Type B pancreatic cell (in vitro differentiated cells): ENCODE data around the gene DCP2. TPM values are rescaled to one million over a fixed set of nuclear protein-coding genes. Genes with fewer than 3 reads are reported as not detected.

Source experiments
- DNase-seq: peaks from one replicate; pipeline ENCODE4 v3.0.0; 2021; ENCODE audit warnings: mixed read lengths; ENCODE audit not compliant: unreplicated experiment; ENCODE audit errors: extremely low spot score
- H3K27ac Mint-ChIP-seq: 2 replicates; pipeline ENCODE4 v1.8.0; 2021; ENCODE audit warnings: mild to moderate bottlenecking, mixed read lengths
- H3K27me3 Mint-ChIP-seq: 2 replicates; pipeline ENCODE4 v1.8.0; 2021; ENCODE audit warnings: mixed read lengths
- H3K36me3 Mint-ChIP-seq: 2 replicates; pipeline ENCODE4 v1.8.0; 2021; ENCODE audit warnings: mixed read lengths
- H3K4me1 Mint-ChIP-seq: one replicate; pipeline ENCODE4 v1.8.0; 2021; ENCODE audit warnings: mixed read lengths; ENCODE audit not compliant: unreplicated experiment
- H3K4me3 Mint-ChIP-seq: 2 replicates; pipeline ENCODE4 v1.8.0; 2021; ENCODE audit warnings: mild to moderate bottlenecking, mixed read lengths
- H3K9me3 Mint-ChIP-seq: 2 replicates; pipeline ENCODE4 v1.8.0; 2021; ENCODE audit warnings: mixed read lengths
- total RNA-seq: library from RNA; stranded (reverse); gene quantifications from 2 replicates; pipeline ENCODE4 v1.2.1, GENCODE V29; 2021; ENCODE audit warnings: low replicate concordance
- TF ChIP-seq, protein P1 (sequence below): fragments of 200-600 bp; sonication (generic); conservative IDR thresholded peaks from 2 replicates; pipeline ENCODE4 v1.5.0; 2021; ENCODE audit warnings: antibody characterized with exemption, mild to moderate bottlenecking

The DCP2 gene
- total RNA-seq, 1 donor from 2014 or later = 90.3 TPM

- Mint-ChIP-seq H3K27me3 (no peaks in the 10 kb centered on the region), H3K36me3 (peaks cover 13% of the 10 kb centered on the region), H3K27ac (peak overlapping the region; percentile 95), H3K4me1 (peaks cover 30% of the 10 kb centered on the region), H3K9me3 (no peaks in the 10 kb centered on the region), H3K4me3 (peak overlapping the region; percentile 98)
- TF ChIP-seq, protein P1, sequence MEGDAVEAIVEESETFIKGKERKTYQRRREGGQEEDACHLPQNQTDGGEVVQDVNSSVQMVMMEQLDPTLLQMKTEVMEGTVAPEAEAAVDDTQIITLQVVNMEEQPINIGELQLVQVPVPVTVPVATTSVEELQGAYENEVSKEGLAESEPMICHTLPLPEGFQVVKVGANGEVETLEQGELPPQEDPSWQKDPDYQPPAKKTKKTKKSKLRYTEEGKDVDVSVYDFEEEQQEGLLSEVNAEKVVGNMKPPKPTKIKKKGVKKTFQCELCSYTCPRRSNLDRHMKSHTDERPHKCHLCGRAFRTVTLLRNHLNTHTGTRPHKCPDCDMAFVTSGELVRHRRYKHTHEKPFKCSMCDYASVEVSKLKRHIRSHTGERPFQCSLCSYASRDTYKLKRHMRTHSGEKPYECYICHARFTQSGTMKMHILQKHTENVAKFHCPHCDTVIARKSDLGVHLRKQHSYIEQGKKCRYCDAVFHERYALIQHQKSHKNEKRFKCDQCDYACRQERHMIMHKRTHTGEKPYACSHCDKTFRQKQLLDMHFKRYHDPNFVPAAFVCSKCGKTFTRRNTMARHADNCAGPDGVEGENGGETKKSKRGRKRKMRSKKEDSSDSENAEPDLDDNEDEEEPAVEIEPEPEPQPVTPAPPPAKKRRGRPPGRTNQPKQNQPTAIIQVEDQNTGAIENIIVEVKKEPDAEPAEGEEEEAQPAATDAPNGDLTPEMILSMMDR = no peak
- DNase-seq = no peak
Observed at GRCh38 chr5:112977440-112977861, 853 bp downstream of the DCP2 start.

GRCh38 chr5:112978836-112979235 lies 2.2 kb downstream of the DCP2 start:
- TF ChIP-seq, protein P1 = no peak
- H3K27me3 Mint-ChIP-seq = no peaks in the 10 kb centered on the region
- DNase-seq = no peak
- peaks cover 13% of the 10 kb centered on the region for H3K36me3 Mint-ChIP-seq
- no peaks in the 10 kb centered on the region for H3K9me3 Mint-ChIP-seq
- H3K27ac Mint-ChIP-seq = no peak overlapping the region
- peak overlapping the region; percentile 98 for H3K4me3 Mint-ChIP-seq
- peaks cover 35% of the 10 kb centered on the region for H3K4me1 Mint-ChIP-seq

- Mint-ChIP-seq H3K4me3 (peak overlapping the region; percentile 70), H3K36me3 (peaks cover 13% of the 10 kb centered on the region), H3K27me3 (no peaks in the 10 kb centered on the region), H3K27ac (peak overlapping the region; percentile 1), H3K4me1 (peaks cover 39% of the 10 kb centered on the region), H3K9me3 (no peaks in the 10 kb centered on the region)
- DNase-seq = no peak
- TF ChIP-seq, protein P1 = no peak
Observed at GRCh38 chr5:112979723-112980122, 3.1 kb downstream of the DCP2 start.

DNA sequence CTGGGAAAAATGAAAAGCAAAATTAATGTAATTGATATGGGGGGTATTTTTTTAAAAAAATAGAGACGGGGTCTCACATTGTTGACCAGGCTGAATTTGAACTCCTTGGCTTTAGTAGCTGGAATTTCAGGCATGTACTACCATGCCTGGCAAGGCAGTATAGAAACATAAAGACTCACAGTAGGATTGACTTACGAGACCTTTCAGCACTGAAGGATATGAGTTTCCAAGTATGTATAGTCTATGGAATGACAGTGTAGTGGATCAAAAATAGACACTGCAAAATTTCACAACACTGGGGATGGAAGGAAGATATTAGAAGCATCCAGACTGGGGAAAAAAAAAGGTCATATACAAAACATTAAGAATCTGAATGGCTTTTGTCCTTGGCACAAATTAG lies 6.8 kb downstream of the DCP2 start:
- peaks cover 16% of the 10 kb centered on the region for H3K36me3 Mint-ChIP-seq
- H3K27me3 Mint-ChIP-seq = no peaks in the 10 kb centered on the region
- TF ChIP-seq, protein P1 = no peak
- H3K4me1 Mint-ChIP-seq = peaks cover 27% of the 10 kb centered on the region
- H3K9me3 Mint-ChIP-seq = no peaks in the 10 kb centered on the region
- H3K27ac Mint-ChIP-seq = no peak overlapping the region
- DNase-seq = no peak
- no peak overlapping the region for H3K4me3 Mint-ChIP-seq

DNA sequence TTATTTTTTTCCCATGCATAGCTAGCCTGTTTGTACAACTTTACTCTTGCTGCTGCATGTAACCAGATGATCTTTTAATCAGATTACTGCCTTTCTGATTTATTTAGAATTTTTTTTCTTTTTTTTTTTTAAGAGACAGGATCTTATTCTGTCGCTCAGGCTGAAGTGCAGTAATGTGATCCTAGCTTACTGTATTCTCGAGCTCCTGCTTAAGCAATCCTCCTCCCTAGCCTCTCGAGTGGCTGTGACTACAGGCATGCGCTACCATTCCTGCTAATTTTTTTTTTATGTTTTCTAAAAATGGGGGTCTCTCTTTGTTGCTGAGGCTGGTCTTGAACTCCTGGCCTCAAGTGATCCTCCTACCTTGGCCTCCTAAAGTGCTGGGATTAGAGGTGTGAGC lies 9.6 kb downstream of the DCP2 start:
- Mint-ChIP-seq H3K27me3 (no peaks in the 10 kb centered on the region), H3K4me3 (no peak overlapping the region), H3K9me3 (no peaks in the 10 kb centered on the region), H3K27ac (no peak overlapping the region), H3K36me3 (peaks cover 24% of the 10 kb centered on the region), H3K4me1 (peaks cover 15% of the 10 kb centered on the region)
- TF ChIP-seq, protein P1 = no peak
- no peak for DNase-seq
